Caco-2 (cell line): ENCODE data around the gene COG7. TPM values are rescaled to one million over a fixed set of nuclear protein-coding genes. Genes with fewer than 3 reads are reported as not detected.

Experiments used
- BruUV-seq: library from RNA; stranded (reverse); fragments of 400-500 nt; replicated peaks from 2 replicates; lab custom pipeline; 2021; lab: Mats Ljungman, UMichigan
- CTCF ChIA-PET: fragments of 300-600 bp; sonication (Branson Sonifier 250); formaldehyde crosslinking; loops from one replicate; lab custom pipeline; 2022; ENCODE audit warnings: antibody characterized with exemption; lab: Charles Lee
- POLR2A ChIA-PET: fragments of 300-600 bp; sonication (Branson Sonifier 250); formaldehyde crosslinking; loops from one replicate; lab custom pipeline; 2022; ENCODE audit warnings: antibody characterized with exemption; lab: Charles Lee
- DNase-seq, 2 experiments: peaks; one replicate each; pipeline versions ENCODE4 v3.0.0 to v3.0.0-alpha.2; 2020 to 2022
- H3K27me3 ChIP-seq: replicated peaks from 2 replicates; pipeline ENCODE4 v1.6.0; 2011; ENCODE audit warnings: low read length; ENCODE audit not compliant: control insufficient read depth, insufficient read depth
- H3K36me3 ChIP-seq: 2 replicates; pipeline ENCODE4 v1.5.1; 2011; ENCODE audit warnings: low read length; ENCODE audit not compliant: control insufficient read depth, insufficient read depth
- H3K4me1 ChIP-seq: fragments of 250-450 bp; sonication (Bioruptor Pico); 2 replicates; pipeline ENCODE4 v1.5.1; 2020; ENCODE audit warnings: mild to moderate bottlenecking
- H3K4me3 ChIP-seq: 2 replicates; pipeline ENCODE4 v1.5.1; 2011; ENCODE audit warnings: low read depth, mild to moderate bottlenecking, control low read depth, low read length
- H3K9me3 ChIP-seq: fragments of 250-450 bp; sonication (Bioruptor Pico); 2 replicates; pipeline ENCODE4 v1.5.1; 2020; ENCODE audit warnings: mild to moderate bottlenecking, moderate library complexity
- H3K27ac Mint-ChIP-seq: one replicate; pipeline ENCODE4 v1.8.0; 2022; ENCODE audit warnings: mixed read lengths; ENCODE audit not compliant: unreplicated experiment
- H3K27me3 Mint-ChIP-seq: one replicate; pipeline ENCODE4 v1.8.0; 2022; ENCODE audit warnings: mixed read lengths; ENCODE audit not compliant: insufficient read depth, unreplicated experiment
- H3K36me3 Mint-ChIP-seq: one replicate; pipeline ENCODE4 v1.8.0; 2022; ENCODE audit warnings: mild to moderate bottlenecking, mixed read lengths; ENCODE audit not compliant: insufficient read depth, unreplicated experiment
- H3K4me1 Mint-ChIP-seq: one replicate; pipeline ENCODE4 v1.8.0; 2022; ENCODE audit warnings: low read depth, mixed read lengths; ENCODE audit not compliant: unreplicated experiment
- H3K4me3 Mint-ChIP-seq: one replicate; pipeline ENCODE4 v1.8.0; 2022; ENCODE audit warnings: mild to moderate bottlenecking, moderate library complexity, mixed read lengths; ENCODE audit not compliant: unreplicated experiment
- H3K9me3 Mint-ChIP-seq: one replicate; pipeline ENCODE4 v1.8.0; 2022; ENCODE audit warnings: mixed read lengths; ENCODE audit not compliant: unreplicated experiment
- CTCF ChIP-seq, 2 experiments: fragments of 200-600 bp in 1 of 2; IDR thresholded peaks; 1 replicate in 1 of 2; 2 replicates in 1 of 2; pipeline versions ENCODE4 v1.5.1 to v1.8.0; 2011 to 2022; ENCODE audit warnings: antibody characterized with exemption in 1 of 2, control low read depth in 1 of 2, inconsistent platforms in 1 of 2, low read depth in 1 of 2, low read length in 1 of 2, mild to moderate bottlenecking in 1 of 2, moderate library complexity in 1 of 2; ENCODE audit not compliant: insufficient read depth in 1 of 2, severe bottlenecking in 1 of 2, unreplicated experiment in 1 of 2
- intact Hi-C: fragments of 100-400 bp; cut with micrococcal nuclease; formaldehyde crosslinking; loops from one replicate; pipeline ENCODE4 v1.10.0; 2022; ENCODE audit not compliant: unreplicated experiment
- total RNA-seq: library from RNA; stranded (reverse); gene quantifications from 2 replicates; pipeline ENCODE4 v1.2.3, GENCODE V29; 2022

The COG7 gene
- total RNA-seq, 1 experiment from 2014 or later = 12.4 TPM

GRCh38 chr16:23409522-23409921 is 43.5 kb downstream of the COG7 start:
- Mint-ChIP-seq H3K4me3 (no peak overlapping the region), H3K4me1 (no peaks in the 10 kb centered on the region), H3K27me3 (no peaks in the 10 kb centered on the region), H3K36me3 (no peaks in the 10 kb centered on the region), H3K9me3 (no peaks in the 10 kb centered on the region), H3K27ac (no peak overlapping the region)
- no TSS peak for BruUV-seq
- DNase-seq = no peak
- CTCF ChIA-PET = no interaction called here
- intact Hi-C loops = no loop called here
- H3K4me3 ChIP-seq = no peak overlapping the region
- no peaks in the 10 kb centered on the region for H3K27me3 ChIP-seq
- H3K9me3 ChIP-seq = no peaks in the 10 kb centered on the region
- no peaks in the 10 kb centered on the region for H3K4me1 ChIP-seq
- TF ChIP-seq CTCF (IDR thresholded peaks at IDR 0.05; ENCODE audit: insufficient read depth in 1 of 2, low read depth in 1 of 2, low read length in 1 of 2, severe bottlenecking in 1 of 2, unreplicated experiment in 1 of 2) = no peak
- POLR2A ChIA-PET = no interaction called here
- no peaks in the 10 kb centered on the region for H3K36me3 ChIP-seq

- H3K27me3 ChIP-seq = no peaks in the 10 kb centered on the region
- CTCF ChIA-PET = no interaction called here
- H3K36me3 ChIP-seq = no peaks in the 10 kb centered on the region
- no peaks in the 10 kb centered on the region for H3K36me3 Mint-ChIP-seq
- no peaks in the 10 kb centered on the region for H3K9me3 Mint-ChIP-seq
- H3K27me3 Mint-ChIP-seq = no peaks in the 10 kb centered on the region
- H3K9me3 ChIP-seq = no peaks in the 10 kb centered on the region
- POLR2A ChIA-PET = no interaction called here
- no peaks in the 10 kb centered on the region for H3K4me1 Mint-ChIP-seq
- H3K4me1 ChIP-seq = no peaks in the 10 kb centered on the region
- no TSS peak for BruUV-seq
- H3K4me3 Mint-ChIP-seq = no peak overlapping the region
- DNase-seq = no peak
- no peak for TF ChIP-seq CTCF (IDR thresholded peaks at IDR 0.05; ENCODE audit: insufficient read depth in 1 of 2, low read depth in 1 of 2, low read length in 1 of 2, severe bottlenecking in 1 of 2, unreplicated experiment in 1 of 2)
- intact Hi-C loops = no loop called here
- H3K4me3 ChIP-seq = no peak overlapping the region
- no peak overlapping the region for H3K27ac Mint-ChIP-seq
These were observed 44.1 kb downstream of the COG7 start for GRCh38 chr16:23408823-23409298.

- no peak overlapping the region for H3K4me3 Mint-ChIP-seq
- no TSS peak for BruUV-seq
- ChIA-PET POLR2A (no interaction called here), CTCF (no interaction called here)
- no peak overlapping the region for H3K27ac Mint-ChIP-seq
- Histone ChIP-seq H3K4me3 (no peak overlapping the region), H3K27me3 (no peaks in the 10 kb centered on the region), H3K36me3 (no peaks in the 10 kb centered on the region), H3K4me1 (no peaks in the 10 kb centered on the region), H3K9me3 (no peaks in the 10 kb centered on the region)
- no peaks in the 10 kb centered on the region for H3K9me3 Mint-ChIP-seq
- no peak for DNase-seq
- no peak for TF ChIP-seq CTCF (IDR thresholded peaks at IDR 0.05; ENCODE audit: insufficient read depth in 1 of 2, low read depth in 1 of 2, low read length in 1 of 2, severe bottlenecking in 1 of 2, unreplicated experiment in 1 of 2)
- no peaks in the 10 kb centered on the region for H3K27me3 Mint-ChIP-seq
- no peaks in the 10 kb centered on the region for H3K4me1 Mint-ChIP-seq
- intact Hi-C loops = no loop called here
- no peaks in the 10 kb centered on the region for H3K36me3 Mint-ChIP-seq
These were observed 44.7 kb downstream of the COG7 start for GRCh38 chr16:23408242-23408822.
